Stomach smooth muscle (tissue), 2 donors: ENCODE data around the gene CDR2L.

ENCODE experiments used
- H3K27ac ChIP-seq: one replicate; pipeline ENCODE4 v1.7.0; 2013; ENCODE audit warnings: mild to moderate bottlenecking, low read length, inconsistent platforms
- H3K27me3 ChIP-seq, 2 donors: one replicate each; pipeline ENCODE4 v1.7.0; 2013; ENCODE audit warnings: low read length in 2 of 2; ENCODE audit not compliant: insufficient read depth in 2 of 2, control insufficient read depth in 1 of 2
- H3K36me3 ChIP-seq, 2 donors: one replicate each; pipeline ENCODE4 v1.7.0; 2013; ENCODE audit warnings: low read length in 2 of 2; ENCODE audit not compliant: control insufficient read depth in 2 of 2, insufficient read depth in 2 of 2
- H3K4me1 ChIP-seq: one replicate; pipeline ENCODE4 v1.7.0; 2013; ENCODE audit warnings: low read length; ENCODE audit not compliant: control insufficient read depth, insufficient read depth
- H3K4me3 ChIP-seq, 2 donors: one replicate each; pipeline ENCODE4 v1.7.0; 2013; ENCODE audit warnings: low read length in 2 of 2
- H3K9ac ChIP-seq, 2 donors: one replicate each; pipeline ENCODE4 v1.7.0; 2013; ENCODE audit warnings: low read length in 2 of 2, mild to moderate bottlenecking in 1 of 2
- H3K9me3 ChIP-seq, 2 donors: one replicate each; pipeline ENCODE4 v1.7.0; 2013; ENCODE audit warnings: low read length in 2 of 2; ENCODE audit not compliant: control insufficient read depth in 2 of 2
- donor health status: healthy.
- donor health status: Pancreatic carcinoma.

The CDR2L gene

DNA sequence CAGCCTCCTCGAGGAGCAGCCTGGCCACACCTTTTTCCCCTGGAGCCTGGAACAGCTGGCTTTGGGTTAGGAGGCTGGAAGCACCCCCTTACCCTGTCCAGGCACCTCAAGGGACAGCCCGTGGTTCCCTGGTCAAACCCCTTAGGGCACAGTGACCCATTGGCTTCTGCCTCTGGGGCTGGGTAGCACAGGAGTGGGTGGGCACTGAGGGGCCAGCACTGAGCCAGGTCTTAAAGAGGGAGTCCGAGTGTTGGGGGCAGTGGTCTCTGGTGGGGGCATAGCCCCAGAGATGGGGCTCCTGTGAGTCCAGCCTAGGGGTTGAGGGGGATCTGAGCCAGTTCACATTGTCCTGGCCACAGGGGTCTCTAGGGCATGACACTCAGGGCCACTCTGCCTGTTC is 36.4 kb upstream of the CDR2L start:
- no peaks in the 10 kb centered on the region for H3K9me3 ChIP-seq
- no peak overlapping the region for H3K27ac ChIP-seq
- H3K27me3 ChIP-seq = peaks cover 4 to 10% of the 10 kb centered on the region in 2 donors
- H3K4me3 ChIP-seq = no peak overlapping the region
- no peak overlapping the region for H3K9ac ChIP-seq
- H3K4me1 ChIP-seq = no peaks in the 10 kb centered on the region
- peaks cover 0 to 3% of the 10 kb centered on the region in 2 donors for H3K36me3 ChIP-seq

DNA sequence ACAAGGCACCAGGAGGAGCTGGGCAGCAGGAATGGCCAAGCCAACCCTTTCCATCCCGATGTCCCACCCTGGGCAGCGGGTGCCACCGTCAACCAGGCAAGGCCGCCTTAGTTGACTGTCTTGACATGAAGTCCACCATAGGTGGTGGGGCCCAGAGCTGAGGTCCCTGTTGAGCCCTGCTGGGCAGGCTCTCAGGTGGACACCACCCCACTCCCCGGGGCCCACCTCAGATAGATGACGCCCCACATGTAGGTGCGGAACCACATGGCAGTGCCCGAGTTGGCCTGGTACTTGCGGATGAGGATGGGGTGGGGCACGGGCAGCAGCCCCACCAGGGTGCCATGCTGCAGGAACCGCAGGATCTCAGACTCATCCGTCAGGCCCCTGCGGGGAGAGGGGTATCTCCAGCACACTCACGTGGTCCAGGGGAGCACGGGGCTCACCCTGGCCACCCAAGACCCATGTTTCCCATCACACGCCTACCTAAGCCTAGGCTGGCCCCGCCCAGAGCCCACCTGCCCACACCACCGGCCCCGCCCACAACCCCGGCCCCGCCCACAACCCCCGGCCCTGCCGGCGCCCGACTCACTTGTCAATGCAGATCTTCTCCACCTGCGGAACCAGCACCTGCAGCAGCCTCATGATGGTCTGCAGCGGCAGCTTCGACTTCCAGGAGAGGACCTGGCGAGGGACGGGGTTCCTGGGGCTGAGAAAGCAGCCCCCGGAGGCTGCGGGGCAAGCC is 35.6 kb upstream of the CDR2L start:
- Histone ChIP-seq H3K27me3 (peaks cover 4 to 6% of the 10 kb centered on the region in 2 donors), H3K4me3 (no peak overlapping the region), H3K36me3 (peaks cover 0 to 5% of the 10 kb centered on the region in 2 donors), H3K9ac (no peak overlapping the region), H3K27ac (no peak overlapping the region), H3K4me1 (no peaks in the 10 kb centered on the region), H3K9me3 (no peaks in the 10 kb centered on the region)

DNA sequence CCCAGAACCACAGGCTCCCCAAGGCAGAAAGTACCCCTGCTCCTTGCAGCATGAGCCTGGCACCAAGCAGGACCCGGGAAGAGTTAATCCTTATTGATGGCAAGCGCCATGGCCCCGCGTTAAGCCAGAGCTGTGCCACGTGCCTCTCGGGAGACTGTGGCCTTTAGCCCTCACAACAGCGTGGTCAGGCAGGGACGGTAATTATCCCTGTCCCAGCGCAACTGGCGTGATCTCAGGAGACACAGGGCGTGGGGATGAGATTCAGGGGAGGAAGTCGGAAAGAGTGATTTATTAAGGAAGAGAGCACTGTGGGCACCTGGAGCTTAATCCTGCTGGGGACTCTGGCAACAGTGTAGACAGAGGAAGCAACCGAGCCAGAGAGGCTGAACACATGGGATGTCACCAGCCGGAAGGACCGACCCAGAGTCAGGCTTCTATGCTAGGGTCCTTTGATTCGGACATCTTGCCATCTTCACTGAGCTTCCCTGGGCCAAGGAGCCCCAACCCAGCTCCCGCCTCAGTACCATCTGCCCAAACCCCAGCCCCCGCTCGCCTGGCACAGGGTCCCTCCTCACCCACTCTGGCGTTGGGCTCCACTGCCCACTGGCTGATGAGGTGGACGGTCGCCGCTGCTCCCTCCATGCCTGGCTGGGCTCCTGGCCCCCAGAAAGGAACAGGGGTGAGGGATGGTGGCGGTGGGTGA is 34.9 kb upstream of the CDR2L start:
- Histone ChIP-seq H3K4me3 (no peak overlapping the region), H3K36me3 (peaks cover 0 to 5% of the 10 kb centered on the region in 2 donors), H3K27ac (no peak overlapping the region), H3K27me3 (peaks cover 4% of the 10 kb centered on the region in 2 donors), H3K9me3 (no peaks in the 10 kb centered on the region), H3K9ac (no peak overlapping the region), H3K4me1 (no peaks in the 10 kb centered on the region)

DNA sequence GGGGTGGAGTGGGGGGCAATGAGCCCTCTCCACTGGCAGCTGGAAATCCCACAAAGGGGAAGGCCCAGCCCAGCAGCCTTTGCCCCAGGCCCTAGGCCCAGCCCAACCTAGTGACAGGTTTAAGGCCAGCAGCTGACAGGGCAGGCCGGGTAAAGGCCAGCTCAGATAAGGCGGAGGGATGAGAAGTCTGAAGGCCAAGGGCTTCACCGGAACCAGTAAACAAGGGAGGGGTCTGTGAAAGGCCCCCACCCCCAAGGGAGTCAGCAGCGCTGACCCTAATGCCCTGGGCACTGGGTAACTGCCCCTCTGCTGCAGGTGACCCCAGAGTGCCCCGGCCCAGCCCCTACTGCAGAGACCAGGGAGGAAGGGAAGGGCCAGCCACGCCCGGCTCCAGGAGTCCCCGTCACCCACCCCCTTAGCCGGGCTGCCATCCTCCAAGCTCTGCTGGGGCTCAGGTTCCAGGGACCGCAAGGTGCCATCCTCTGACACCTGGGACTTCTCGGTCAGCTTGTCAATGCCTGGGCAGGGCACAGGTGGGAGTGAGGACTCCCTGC is 34.2 kb upstream of the CDR2L start:
- Histone ChIP-seq H3K36me3 (peaks cover 0 to 5% of the 10 kb centered on the region in 2 donors), H3K4me3 (no peak overlapping the region), H3K9ac (no peak overlapping the region), H3K27ac (no peak overlapping the region), H3K27me3 (peaks cover 2 to 4% of the 10 kb centered on the region in 2 donors), H3K4me1 (no peaks in the 10 kb centered on the region), H3K9me3 (no peaks in the 10 kb centered on the region)

DNA sequence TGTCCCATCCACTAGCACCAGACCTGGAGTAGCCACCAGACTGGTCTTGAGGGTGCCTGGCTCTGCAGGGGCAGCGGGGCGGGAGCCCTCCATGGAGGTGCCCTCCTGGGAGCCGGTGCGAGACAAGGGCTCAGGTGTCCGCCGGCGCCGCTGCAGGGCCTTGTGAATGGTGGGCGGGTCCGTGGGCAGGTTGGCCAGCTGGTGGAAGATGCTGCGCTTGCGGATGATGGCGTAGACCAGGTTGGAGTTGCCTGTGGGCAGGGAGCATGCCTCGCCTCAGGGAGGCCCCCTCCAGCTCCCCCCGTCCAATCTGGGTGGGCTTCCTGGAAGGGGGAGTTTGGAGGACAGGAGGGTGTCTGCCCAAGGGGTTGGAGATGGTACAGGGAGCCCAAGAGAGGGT is 33.3 kb upstream of the CDR2L start:
- no peak overlapping the region for H3K4me3 ChIP-seq
- no peaks in the 10 kb centered on the region for H3K9me3 ChIP-seq
- no peaks in the 10 kb centered on the region for H3K4me1 ChIP-seq
- peaks cover 0 to 5% of the 10 kb centered on the region in 2 donors for H3K36me3 ChIP-seq
- no peak overlapping the region for H3K9ac ChIP-seq
- H3K27ac ChIP-seq = no peak overlapping the region
- peaks cover 2 to 4% of the 10 kb centered on the region in 2 donors for H3K27me3 ChIP-seq

DNA sequence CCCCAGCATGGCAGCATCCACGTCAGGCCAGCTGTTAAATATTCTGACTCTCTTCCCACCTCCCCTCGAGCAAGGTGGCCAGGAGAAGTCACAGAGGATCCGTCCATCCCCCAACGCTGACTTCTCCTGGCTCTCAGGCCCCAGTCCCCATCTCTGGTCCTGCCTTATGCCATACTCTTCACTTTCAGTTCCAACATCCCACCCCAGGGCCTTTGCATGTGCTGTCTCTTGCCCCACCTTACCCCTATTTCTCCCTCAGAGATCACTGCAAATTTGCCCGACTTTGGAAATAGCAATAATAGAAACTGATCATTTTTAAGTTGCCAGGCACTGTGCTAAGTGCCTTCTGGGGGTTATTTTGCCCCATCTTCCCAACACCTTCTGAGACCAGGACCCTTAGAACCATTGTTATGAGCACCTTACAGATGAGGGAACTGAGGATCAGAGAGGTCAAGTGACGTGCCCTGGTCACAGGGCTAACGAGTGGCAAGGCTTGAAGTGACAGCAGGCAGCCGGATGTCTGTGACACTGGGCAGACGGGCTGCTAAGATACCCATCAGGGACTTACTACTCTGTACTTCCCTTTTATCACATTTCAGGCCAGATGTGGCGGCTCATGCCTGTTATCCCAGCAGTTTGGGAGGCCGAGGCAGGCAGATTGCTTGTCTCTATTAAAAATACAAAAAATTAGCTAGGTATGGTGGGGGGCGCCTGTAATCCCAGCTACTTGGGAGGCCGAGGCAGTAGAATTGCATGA is 32.6 kb upstream of the CDR2L start:
- Histone ChIP-seq H3K4me3 (no peak overlapping the region), H3K27ac (no peak overlapping the region), H3K9ac (no peak overlapping the region), H3K36me3 (peaks cover 0 to 6% of the 10 kb centered on the region in 2 donors), H3K4me1 (no peaks in the 10 kb centered on the region), H3K27me3 (peaks cover 0 to 2% of the 10 kb centered on the region in 2 donors), H3K9me3 (no peaks in the 10 kb centered on the region)

DNA sequence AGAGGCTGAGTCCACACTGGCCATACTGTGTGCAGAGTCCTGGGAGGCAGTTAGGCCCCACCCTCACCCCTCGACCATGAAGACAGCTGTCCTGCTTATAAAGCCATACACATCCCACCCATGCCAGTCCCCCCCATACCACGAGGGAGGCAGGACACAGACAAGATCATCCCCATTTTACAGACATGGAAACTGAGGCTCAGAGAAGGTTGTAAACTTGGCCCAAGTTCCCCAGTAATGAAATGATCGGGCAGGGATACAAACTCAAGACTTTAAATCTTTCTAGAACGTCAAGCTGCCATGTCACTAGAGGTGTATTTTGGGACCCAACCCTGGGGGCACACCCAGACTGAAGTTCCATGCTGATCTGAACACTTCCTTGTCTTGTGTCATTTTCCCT is 31.3 kb upstream of the CDR2L start:
- H3K27ac ChIP-seq = no peak overlapping the region
- H3K9ac ChIP-seq = no peak overlapping the region
- no peaks in the 10 kb centered on the region for H3K9me3 ChIP-seq
- peaks cover 0 to 6% of the 10 kb centered on the region in 2 donors for H3K36me3 ChIP-seq
- no peaks in the 10 kb centered on the region for H3K27me3 ChIP-seq
- H3K4me3 ChIP-seq = no peak overlapping the region
- no peaks in the 10 kb centered on the region for H3K4me1 ChIP-seq

DNA sequence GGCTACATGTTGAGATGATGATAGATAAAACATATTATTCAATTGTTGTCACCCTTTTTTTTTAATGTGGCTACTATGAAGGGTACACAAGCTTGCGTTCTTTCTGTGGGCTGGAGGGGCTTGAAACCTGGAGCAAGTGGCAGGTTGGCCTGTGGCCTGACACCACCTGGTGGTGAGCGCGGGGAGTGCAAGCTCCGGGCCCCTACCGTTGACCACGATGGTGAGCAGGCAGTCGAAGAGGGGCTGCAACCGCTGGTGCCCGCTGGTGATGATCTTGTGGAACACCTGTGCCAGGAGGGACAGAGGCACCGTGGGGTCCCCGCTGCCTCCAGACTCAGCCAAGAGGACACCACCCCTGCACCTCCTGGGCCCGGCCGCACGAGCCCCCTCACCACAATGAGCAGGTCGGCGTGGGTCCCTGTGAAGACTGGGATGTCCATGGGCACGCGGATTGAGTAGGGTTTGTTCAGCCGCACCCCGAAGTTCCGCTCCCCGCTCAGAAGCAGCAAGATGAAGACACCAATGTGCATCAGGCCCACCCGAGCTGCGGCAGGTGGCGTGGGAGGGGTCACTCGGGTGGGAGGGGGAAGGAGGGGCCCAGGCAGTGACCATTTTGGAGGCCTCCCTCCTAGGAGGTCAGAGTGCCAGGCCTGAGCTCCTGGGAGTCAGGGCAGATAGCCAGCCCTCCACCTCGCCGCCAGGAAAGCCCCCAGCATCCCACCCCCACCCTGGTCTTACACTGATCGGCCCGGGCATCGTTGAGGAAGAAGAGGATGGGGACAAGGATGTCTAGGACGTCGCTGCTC is 29.3 kb upstream of the CDR2L start:
- Histone ChIP-seq H3K4me3 (no peak overlapping the region), H3K27ac (no peak overlapping the region), H3K9ac (no peak overlapping the region), H3K36me3 (peaks cover 0 to 6% of the 10 kb centered on the region in 2 donors), H3K27me3 (no peaks in the 10 kb centered on the region), H3K4me1 (peaks cover 5% of the 10 kb centered on the region), H3K9me3 (no peaks in the 10 kb centered on the region)

DNA sequence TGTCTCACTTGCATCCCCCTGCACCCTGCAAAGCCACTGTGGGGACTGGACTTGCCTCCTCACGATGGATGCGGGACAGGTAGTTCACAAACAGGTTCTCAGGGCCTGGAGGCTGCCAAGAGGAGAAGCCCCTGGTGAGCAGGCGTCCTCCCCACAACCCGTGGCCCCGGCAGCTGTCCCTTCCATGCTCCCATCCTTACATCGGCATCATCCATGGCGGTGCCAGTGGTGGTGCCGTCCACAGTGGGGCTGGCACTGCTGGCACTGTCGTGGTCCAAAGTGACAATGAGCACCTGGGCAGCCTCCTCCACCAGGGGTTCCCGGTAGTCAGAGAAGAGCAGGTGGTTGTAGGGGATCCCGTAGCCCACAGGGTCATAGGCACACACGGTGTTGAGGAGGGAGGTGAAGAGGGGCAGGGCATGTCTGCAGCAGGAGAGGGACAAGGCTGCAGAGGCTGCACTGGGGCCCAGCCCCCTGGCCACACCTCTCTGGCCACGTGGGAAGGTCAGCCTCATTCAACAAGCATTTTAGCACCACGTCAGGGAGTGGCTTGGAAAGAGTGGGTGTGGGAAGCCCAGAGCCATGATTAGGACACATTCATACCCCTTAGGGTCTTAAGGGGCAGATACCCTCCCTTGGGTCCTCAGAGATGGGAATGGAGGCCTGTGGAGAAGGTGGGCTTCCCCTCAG is 27.5 kb upstream of the CDR2L start:
- no peaks in the 10 kb centered on the region for H3K9me3 ChIP-seq
- peaks cover 5% of the 10 kb centered on the region for H3K4me1 ChIP-seq
- peaks cover 0 to 6% of the 10 kb centered on the region in 2 donors for H3K36me3 ChIP-seq
- H3K27ac ChIP-seq = no peak overlapping the region
- H3K27me3 ChIP-seq = no peaks in the 10 kb centered on the region
- no peak overlapping the region for H3K9ac ChIP-seq
- no peak overlapping the region for H3K4me3 ChIP-seq
